ENCODE results near the gene KLK11.
"Not testable (repeated sequence)": the region's sequence is repeated elsewhere in the genome, so short reads cannot be mapped to it uniquely, and the experiment has no call there.

KLK11 gene

DNA sequence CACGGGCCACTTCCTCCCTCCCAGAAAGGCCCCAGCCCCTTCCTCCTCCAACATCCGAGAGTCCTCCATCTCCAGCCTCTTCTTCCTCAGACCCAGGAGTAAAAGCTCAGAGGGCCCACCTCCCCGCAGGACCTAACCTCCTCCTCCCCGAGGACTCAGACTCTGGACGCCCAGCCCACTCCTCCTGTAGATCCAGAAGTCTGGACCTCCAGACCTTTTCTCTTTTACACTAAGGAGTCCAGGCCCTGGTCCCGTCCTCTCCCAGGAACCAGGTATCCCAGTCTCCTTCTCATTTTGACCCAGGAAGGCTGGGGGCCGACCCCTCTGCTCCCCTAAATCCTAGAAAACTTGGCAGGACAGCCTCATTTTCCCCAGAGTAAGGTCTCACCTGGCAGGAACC, 23.1 kb downstream of the KLK11 start:
- DNase-seq (ENCODE audit: low read depth) = no peak

DNA sequence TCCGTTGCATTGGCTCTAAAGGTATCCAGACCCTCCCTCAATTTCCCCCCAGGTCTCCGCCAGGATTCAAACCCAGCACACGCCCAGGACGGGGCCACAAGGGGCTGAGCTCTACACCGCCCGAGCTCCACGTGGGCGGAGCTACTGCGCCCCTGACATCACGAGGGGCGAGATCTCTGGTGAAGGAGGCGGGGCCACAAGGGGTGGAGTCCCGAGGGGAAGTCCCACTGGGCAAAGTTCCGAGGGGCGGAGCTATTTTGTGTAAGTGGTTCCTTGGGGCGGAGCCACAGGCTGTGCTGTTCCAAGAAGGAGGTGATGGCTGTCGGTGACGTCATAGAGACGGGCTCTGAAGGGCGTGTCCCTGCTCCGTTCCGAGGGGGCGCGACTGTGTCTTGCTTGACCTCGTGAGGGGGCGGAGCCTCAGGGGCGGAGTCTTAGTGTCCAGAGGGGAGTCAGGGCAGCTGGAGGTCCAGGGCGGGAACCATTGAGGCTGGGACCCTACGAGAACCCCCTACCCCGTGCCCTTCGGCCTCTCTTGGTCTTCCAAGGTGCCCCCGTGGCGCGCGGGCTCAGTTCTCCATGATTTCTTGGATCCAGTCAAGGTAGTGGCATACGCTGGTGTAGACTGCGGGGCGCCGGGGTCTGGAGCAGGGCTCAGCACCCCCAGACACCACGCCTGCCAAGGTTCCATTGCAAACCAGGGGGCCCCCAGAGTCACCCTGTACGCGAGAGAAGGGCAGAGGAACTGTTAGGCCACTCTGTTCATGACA, 23.7 kb downstream of the KLK11 start:
- peak; percentile 7 for DNase-seq (ENCODE audit: low read depth)

DNA sequence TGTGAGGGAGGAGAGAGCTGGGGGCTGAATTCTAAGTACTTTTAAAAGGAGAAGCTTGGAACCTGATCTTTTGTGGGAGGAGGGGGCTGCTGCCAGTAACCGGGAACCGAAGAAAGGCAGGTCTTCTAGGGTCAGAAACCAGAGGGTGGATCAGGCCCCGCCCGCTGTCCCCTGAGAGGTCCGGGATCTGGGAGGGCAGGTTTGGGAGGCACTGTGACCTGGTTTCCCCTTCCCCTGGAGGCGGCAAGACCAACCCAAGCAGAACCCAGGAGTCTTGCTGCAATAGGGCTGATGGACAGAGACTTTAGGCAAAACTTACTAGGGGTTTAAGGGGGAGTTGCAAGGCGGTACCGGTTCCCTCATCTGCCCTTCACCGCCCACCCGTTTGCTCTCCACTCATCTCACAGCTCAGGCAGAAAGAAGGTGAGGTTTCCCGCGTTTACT, 24.3 kb downstream of the KLK11 start:
- DNase-seq (ENCODE audit: low read depth) = no peak

DNA sequence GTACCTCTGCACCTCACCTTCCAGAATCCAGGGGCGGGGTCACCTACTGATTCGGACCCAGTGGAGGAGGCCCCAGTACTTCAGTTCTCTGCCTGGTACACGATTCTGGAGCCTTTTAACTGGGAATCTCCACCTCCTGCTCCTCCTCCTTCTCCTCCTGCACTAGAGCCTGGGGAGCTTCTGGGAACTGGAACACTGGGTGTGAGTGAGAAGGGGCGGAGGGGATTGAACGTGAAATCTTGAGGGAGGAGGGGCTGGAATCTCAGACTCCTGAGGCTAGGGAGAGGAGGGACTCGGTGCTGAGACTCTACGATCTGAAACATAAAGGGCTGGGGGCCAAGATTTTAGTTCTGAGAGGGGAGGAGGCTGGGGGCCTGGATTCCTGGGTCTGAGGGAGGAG, 24.9 kb downstream of the KLK11 start, which contains the start of gene KLK8:
TSS of gene KLK8 (minus strand) at position 90 of the 400 bp plus-strand sequence. CDS start 437 bp downstream, outside the sequence.
- no peak for DNase-seq (ENCODE audit: low read depth)

- no peak for DNase-seq (ENCODE audit: low read depth)
Observed at GRCh38 chr19:51000981-51001380, 25.4 kb downstream of the KLK11 start.

- DNase-seq (ENCODE audit: low read depth) = no peak
Observed at GRCh38 chr19:51000426-51000825, 26.0 kb downstream of the KLK11 start.

GRCh38 chr19:50998686-50999085, 27.7 kb downstream of the KLK11 start:
- no peak for DNase-seq (ENCODE audit: low read depth)

DNA sequence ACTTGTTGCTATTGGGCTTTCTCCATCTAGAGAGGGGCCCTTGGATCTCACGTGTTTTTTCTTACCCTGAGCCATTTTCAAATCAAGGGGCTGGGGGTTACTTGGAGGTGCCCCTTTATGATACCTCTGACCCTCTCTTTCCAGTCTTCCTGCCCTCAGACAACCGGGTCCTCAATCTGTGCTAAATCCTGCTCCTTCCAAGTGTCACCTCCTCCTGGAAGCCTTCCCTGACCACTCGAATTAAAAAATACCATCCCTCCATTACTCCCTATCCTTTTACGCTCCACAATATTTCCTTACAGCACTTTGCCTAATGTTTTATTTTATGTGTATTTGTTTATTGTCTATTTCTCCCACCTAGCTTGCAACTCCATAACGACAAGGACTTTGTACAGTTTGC, 28.4 kb downstream of the KLK11 start:
- no peak for DNase-seq (ENCODE audit: low read depth)

- no peak for DNase-seq (ENCODE audit: low read depth)
Observed at GRCh38 chr19:50994129-50994528, 32.3 kb downstream of the KLK11 start.

DNA sequence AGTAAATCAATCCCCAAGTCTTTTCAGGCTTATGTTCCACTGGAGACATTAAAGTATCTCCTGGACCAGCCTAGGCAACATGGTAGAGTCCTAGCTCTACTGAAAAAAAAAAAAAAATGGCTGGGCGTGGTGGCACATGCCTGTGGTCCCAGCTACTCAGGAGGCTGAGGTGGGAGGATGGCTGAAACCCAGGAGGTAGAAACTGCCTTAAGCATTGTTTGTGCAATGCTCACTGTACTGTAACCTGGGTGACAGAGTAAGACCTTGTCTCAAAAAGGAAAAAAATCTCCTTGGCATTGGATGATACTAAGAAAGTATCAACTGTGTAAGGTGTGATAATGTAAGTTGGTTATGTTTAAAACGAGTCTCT, 33.8 kb downstream of the KLK11 start:
- DNase-seq (ENCODE audit: low read depth) = no peak

DNA sequence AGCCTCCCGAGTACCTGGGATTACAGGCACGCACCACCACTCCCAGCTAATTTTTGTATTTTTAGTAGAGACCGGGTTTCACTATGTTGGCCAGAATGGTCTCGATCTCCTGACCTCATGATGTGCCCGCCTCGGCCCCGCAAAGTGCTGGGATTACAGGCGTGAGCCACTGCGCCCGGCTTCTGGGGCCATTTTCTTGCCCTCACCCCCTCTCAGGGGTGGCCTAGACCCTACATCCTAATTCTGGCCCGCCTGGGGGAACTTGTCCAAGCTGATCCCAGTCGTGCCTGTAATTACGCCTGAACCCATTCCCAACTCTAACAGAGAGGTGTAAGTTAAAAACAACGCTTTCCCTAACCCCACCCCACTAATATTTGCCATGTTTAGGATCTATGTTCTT, 42.0 kb downstream of the KLK11 start:
- DNase-seq (ENCODE audit: low read depth) = not testable (repeated sequence)

- DNase-seq (ENCODE audit: low read depth) = no peak
Observed at GRCh38 chr19:50983625-50984292, 42.7 kb downstream of the KLK11 start, which contains the start of gene KLK7. TSS of gene KLK7 (minus strand) at chr19:50983917. CDS start at chr19:50982399, 1,518 bp downstream.

GRCh38 chr19:50982186-50982585, 44.2 kb downstream of the KLK11 start:
- no peak for DNase-seq (ENCODE audit: low read depth)

- DNase-seq (ENCODE audit: low read depth) = no peak
Observed at GRCh38 chr19:50981587-50982146, 44.7 kb downstream of the KLK11 start.

DNA sequence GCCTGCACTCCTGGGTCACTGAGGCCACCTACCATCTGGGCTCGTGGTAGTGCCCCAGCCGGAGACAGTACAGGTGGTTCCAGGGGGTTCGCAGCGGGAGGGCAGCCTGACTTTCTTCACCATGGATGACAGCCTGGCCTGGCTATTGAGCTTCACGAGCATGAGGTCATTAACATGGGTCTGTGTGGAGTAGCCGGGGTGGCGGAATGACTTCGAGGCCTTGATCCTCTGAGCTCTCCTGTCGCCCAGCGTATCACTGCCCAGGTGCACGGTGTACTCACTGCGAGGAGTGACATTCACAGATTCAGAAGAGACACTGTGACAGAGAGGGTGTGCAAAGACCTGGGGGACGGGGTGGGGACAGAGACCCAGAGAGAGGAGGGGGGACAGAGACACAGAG, 46.2 kb downstream of the KLK11 start:
- no peak for DNase-seq (ENCODE audit: low read depth)

DNA sequence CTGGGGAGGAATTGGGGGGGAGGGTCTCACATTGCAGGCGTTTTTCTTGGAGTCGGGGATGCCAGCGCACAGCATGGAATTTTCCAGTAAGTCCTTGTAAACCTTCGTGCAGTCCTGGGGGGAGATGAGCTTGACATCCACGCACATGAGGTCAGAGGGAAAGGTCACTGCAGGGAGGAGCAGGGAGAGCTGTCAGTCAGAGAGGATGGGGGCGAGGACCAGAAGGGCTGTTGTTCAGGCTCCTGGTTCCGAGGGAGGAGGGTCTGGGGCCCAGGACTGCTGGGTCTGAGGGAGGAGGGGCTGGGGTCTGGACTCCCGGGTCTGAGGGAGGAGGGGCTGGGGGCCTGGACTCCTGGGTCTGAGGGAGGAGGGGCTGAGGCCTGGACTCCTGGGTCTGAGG, 46.7 kb downstream of the KLK11 start:
- DNase-seq (ENCODE audit: low read depth) = no peak

DNA sequence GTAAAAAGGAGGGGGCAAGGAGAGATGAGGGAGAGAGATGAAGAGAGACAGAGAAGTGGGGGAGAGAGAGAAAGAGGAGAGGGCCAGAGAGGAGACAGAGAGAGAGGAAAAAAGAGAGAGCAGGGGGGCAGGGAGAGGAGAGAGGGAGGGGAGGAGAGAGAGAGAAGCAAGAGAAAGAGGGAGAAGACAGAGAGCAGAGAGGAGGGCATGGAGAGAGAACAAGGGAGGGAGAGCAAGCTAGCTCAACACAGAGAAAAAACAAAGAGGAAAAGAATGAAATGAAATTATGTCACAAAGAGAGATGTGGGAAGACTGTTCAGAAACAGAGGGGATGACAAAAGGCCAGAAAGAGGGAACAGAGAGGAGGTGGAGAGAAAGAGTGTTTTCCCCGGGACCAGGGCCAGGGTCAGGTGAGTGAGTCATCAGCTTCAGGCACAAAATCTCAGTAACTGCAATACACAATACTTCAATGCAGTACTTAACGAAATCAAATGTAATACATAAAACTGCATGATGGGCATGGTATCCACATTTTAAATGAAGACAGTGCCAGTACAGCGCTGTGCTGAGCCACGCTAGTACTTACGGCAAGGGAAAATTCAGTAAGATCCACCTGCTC, 47.5 kb downstream of the KLK11 start:
- DNase-seq (ENCODE audit: low read depth) = no peak

- DNase-seq (ENCODE audit: low read depth) = no peak
Observed at GRCh38 chr19:50977626-50978025, 48.8 kb downstream of the KLK11 start.

DNA sequence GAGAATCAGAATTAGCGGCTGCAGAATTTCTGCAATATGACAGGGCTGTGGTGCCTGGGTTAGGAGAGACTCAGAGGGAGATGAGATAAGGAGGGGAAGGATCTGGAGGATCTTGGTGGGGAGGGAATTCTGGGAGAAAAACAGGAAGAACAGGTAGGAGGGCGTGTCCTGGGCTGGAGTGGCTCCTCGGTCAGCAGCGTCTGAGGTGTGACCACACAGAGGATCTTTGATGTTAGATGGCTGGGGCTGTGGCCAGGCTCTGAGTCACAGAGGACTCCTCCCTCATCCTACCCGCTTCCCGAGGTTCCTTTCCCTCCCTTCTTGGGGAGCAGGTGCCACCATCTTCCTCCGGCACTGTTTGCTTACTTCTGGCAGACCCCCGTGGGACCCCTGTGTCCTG, 50.6 kb downstream of the KLK11 start:
- no peak for DNase-seq (ENCODE audit: low read depth)

DNA sequence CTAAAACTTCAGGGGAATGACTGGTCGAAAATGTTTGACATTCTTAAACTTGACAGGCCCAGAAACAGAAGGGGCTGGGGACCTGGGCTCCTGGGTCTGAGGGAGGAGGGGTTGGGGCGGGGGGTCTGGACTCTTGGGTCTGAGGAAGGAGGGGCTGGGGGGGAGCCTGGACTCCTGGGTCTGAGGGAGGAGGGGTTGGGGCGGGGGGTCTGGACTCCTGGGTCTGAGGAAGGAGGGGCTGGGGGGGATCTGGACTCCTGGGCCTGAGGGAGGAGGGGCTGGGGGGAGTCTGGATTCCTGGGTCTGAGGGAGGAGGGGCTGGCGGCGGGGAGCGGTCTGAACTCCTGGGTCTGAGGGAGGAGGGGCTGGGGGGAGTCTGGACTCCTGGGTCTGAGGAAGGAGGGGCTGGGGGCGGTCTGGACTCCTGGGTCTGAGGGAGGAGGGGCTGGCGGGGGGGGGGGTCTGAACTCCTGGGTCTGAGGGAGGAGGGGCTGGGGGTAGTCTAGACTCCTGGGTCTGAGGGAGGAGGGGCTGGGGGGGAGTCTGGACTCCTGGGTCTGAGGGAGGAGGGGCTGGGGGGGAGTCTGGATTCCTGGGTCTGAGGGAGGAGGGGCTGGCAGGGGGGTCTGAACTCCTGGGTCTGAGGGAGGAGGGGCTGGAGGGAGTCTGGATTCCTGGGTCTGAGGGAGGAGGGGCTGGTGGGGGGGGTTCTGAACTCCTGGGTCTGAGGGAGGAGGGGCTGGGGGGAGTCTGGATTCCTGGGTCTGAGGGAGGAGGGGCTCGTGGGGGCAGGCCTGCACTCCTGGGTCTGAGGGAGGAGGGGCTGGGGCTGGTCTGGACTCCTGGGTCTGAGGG, 51.5 kb downstream of the KLK11 start:
- DNase-seq (ENCODE audit: low read depth) = no peak

DNA sequence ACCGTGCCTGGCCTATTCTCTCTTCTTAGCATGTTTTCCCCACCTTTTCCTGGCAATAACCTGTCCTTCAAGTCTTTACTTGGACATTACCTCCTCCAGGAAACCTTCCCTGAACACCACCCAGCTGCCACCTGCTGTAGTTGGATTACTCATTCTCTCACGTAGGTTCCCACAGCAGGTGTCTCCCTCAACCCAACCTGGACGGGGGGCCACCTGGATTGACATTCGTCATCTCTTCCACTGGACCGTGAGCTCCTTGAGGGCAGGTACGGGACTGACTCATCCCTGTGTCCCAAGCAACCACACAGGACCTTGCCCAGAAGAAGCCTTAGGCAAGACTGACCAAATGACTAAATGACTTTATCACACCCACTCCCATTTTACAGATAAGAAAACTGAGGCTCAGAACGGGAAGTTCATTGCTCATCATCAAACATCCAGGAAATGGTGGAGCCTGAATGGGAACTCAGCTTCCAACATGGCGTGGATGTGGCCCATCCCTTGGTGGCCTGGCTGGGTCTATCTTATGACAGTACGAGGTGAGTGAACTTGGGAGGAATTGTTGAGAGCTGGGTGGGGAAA, 53.5 kb downstream of the KLK11 start:
- DNase-seq (ENCODE audit: low read depth) = no peak

All from stimulated activated CD8-positive, alpha-beta memory T cell treated with anti-CD3 and anti-CD28 coated beads, Interleukin-4, amount 100 ng/mL, for 24 hours (primary cell).